ENCODE results near the gene KRT35.

The KRT35 gene

DNA sequence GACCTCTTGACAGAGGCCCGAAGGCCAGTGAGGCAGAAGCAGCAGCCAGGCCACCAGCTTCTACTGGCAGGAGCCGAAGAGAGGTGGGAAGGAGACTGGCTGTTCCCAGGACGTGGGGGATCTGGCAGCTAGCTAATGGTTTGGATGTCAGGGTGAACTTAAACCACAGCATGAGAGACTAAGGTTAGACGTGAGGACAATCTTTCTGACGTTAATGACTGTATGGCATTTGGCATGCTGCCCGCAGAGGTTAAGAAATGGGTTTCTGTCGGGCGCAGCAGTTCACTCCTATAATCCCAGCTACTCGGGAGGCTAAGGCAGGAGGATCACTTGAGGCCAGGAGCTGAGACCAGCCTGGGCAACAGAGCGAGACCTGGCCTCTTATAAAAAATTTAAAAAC, 30.8 kb upstream of the KRT35 start:
- no peak for DNase-seq

DNA sequence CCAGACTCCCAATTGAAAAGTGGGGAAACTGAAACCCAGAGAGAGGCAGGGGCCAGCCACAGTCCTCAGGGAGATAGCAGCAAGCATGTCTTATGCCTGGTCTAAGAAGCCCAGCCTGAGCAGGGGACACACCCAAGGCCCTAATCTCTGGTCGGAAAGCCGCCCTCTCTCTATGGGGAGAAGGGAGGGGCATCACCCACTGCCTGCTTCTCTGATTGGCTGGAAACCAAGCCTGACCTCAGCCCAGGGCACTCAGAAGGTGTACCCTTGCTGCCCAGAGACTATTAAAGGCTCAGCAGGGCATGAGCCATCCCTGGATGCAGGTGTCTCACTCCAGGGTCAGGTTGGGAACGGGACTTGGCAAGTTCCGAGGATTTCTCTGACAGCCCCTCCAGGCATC, 30.2 kb upstream of the KRT35 start:
- DNase-seq = no peak

DNA sequence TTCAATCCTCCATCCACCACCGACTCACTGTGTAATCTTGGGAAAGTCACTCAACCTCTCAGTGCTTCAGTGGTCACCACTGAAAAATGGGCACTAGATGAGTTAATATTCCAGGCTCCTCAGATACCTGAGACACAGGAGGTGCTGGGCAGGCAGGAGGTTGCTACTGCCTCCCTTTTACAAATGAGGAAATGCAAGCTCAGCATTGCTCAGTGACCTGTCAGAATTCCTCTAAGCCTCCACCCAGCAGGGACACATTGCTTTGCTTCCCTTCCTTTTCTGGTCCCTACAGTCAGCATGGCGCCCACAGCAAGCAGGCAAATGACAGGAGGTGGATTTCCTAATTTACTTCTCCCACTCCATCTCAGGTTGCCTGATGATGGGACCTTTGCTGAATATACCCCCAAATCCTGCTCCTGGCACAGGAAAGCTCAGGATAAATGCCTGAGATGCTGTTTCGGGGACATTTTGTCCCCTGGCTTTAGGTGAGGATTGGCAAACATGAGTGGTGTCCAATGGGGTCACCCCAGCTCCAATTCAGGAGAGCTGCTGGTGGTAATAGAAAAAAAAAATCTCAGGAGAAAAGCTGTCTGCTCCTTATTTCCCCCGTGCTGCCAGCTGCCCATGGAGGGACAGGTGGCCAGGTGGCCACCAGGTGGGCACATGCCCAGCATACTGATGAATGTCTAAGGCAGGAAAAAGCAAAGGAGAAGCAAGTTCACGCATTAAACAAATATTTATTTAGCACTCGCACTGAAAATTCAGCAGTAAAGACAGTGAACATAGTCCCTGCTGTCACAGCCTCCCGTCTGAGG, 29.5 kb upstream of the KRT35 start:
- DNase-seq = no peak

DNA sequence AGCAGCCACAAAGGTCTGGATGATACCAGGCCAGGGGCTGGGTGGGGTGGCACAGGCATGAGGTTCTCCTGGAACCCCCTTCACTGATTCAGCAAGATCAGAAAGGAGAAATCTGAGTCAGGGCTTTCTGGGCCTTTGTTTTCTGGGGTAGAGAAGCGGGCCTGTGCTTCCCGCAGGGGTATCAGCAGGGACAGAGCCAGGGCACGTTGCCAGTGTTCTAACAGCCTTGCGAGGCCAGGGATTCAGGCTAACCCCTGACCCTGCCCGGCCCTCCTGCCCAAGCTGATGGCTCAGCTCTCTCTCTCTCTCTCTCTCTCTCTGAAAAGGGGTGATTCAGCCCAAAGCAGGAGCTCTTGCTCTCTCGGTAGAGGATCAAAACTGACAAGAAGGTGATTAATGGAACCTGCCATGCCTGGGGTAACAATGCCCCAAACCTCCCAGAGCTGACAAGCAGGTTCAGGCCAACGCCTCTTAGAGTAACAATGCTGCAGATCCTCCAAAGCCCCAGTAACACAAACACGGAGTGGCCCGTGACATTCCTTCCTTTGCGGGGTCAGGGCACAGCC, 26.4 kb upstream of the KRT35 start:
- no peak for DNase-seq

DNA sequence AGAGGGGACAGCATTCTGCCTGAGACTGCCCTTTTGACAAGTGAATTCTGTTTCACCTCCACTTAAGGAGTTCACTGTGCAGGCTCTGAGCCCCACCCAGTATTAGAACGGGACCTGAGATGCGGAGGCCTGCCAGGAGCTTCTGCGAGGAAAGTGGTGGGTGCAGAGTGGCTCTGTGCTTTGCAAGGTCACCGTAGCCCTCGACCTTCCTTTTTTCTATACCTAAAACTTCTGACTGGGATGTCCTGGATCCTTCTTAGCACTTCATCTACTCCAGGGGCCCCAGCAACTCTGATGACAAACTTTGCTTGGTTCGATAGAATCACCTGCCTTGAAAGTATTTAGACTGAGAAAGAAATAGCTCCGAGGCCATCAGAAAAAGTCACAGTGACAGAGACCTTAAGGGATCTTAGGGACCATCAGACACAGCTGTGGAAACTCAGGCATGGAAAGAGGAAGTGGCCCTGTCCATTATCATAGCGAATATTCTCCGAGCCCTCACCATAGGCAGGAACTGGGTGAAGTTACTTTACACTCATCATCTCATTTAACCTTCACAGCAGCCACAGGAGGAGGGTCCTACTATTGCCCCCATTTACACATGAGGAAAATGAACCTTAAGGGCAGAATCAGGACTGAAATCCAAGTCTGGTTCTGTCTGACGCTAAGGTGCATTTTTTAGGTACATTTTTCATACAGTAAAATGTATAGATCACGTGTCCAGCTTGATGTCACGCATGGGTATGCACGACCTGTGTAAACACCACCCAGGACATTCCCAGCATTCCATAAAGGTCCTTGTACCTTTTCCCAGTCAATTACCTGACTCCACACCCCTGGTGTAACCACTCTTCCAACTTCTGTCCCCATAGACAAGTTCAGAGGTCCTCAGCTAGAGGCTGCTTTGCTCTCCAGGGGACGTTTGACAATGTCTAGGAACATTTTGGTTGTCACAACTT, 25.1 kb upstream of the KRT35 start:
- no peak for DNase-seq

DNA sequence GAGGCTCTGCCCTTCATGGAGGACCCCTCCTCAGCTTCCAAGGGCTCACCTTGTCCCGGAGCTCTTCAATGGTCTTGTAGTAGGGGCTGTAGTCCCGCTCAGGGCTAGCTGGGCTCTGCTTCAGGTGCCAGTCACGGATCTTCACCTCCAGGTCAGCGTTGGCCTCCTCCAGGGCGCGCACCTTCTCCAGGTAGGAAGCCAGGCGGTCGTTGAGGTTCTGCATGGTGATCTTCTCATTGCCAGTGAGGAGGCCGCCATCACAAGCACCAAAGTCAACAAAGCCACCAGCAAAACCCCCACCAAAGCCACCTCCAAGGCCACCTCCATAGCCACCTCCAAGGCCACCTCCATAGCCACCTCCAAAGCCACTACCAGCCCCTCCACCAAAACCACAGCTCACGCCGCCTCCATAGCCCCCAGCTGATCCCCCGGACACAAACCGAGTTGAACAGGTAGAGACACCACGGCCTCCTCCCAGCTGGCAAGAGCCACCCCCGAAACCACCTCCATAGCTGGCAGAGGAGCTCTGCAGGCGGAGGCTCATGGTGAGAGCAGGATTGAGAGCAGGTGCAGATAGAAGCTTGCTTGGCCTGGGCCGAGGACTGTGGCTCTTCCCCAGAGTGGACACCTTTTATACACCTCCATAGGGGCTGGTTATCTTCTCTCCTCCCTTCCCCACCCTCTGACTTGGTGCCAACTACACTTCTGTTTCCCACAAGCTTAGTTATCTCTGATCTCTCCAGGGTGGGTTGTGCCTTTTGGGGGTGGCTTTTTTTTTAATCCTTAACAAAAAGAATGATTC, 24.3 kb upstream of the KRT35 start, which contains the start of gene KRT13:
TSS of gene KRT13 (minus strand) at position 606 of the 802 bp plus-strand sequence. CDS start at position 544, 62 bp downstream.
- no peak for DNase-seq

DNA sequence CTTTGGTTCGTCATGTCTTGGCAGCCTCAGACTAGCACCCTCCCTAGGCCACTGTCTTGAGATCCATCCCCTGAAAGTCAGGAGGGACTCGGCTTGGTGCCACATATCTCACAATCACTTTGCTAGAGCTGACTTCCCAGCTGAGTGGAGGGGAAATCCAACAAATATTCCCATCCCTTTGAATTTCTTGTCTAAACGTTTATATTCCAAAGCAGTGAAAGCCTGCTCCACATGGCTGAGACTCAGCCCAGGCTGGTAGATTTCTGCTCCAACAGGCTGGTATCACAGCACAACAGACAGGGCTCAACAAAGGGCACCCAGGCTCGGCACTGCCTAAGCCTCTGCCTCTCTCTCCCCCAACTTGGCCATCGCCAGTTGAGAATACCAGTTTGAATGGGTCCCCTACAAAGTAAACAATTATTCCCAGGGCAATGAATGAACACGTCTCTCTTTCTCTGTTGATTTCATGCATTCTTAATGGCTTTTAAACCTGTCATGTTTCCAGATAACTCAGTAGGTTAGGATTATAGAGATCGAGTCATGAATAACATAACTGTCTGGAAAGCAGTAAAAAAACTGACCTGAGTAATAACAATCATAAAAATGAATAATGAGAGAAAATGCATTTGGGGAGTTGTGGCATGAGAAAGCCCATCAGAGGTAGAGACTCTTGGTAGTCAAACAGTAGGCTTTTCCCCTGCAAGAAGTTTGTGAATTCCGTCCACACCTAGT, 23.5 kb upstream of the KRT35 start:
- DNase-seq = no peak

DNA sequence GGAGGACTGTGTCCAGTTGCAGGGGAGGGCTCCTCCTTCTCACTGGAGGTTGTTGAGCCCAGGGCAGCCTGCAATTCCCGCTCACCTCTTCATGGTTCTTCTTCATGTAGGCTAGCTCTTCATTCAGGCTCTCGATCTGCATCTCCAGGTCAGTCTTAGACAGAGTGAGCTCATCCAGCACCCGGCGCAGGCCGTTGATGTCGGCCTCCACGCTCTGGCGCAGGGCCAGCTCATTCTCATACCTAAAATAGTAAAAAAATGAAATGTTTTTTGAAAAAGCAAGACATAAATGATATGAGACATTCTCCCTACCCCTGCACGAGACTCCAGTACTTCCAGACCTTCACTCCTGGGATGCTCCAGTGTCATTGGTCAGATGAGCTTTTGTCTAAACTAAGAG, 22.3 kb upstream of the KRT35 start:
- DNase-seq = no peak

DNA sequence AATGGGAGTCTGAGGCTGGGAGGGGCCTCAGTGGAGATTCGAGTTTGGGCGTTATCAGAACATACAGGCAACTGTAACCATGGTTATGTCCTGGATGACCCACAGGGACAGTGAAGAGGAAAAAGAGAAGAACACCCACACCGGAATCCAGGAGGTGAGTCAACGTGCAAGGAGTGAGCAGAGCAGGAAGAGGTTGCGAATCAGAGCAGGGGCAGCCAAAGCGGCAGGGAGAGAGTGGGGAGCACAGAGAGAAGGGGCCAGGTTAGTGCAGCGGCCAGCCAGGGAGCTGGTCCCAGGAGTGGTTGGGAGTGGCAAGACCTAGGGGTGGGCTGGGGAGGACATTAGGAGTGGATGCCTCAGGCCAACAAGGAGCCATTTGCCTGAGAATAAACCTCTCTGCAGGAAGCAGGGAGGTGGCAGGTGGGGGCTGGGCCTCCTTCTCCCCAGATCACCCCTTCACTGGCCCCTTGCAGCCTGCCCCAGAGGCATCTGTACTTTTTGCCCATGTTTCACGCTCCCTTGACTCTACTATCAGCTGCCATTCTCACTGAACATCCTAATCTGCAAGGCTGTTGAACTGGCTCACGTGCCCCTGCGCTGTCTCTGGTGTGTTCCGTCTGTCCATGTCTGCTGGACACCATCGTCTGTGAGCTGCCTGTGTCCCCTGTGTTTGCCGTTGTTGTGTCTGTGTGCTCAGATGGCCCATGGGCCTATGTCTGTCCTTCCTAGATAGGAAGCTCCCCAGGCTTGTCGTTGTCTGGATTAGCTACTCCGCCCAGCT, 19.4 kb upstream of the KRT35 start:
- peak; percentile 72 for DNase-seq

DNA sequence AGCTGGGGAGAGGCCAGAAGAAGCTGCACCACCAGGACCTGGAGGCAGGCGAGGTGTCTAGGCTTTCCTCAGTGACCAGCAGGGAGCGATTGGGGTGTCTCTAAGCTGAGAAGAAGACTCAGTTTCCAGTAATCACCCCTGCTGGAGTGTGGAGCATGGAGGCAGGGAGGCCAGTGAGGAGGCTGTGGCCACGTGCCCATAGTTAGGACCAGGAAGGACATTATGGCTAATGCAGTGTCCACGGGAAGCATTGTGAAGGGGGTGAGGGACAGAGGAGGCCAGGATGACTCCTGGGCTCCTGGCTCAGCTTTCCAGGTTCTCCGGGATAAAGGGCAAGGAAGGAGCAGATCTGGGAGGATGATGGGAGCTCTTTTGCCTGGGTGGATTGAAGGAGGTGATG, 18.8 kb upstream of the KRT35 start:
- DNase-seq = no peak

DNA sequence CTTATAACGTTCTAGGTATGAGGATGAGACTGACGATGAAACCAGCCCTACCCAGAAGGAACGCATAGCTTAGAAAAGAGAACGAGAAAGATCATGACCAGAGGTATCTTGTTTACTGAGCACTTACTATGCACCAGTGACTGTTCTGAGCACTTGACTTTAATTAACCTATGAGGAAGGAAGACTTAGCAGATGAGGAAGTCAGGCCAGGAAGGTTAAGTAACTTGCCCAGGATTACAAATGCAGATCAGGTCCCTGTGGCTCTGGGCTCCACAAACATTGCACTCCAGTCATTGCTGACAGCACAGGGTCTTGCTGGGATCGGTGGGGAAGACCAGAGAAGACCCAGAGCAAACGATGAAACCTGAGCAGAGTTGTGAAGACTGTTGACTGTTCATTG, 17.3 kb upstream of the KRT35 start:
- no peak for DNase-seq

DNA sequence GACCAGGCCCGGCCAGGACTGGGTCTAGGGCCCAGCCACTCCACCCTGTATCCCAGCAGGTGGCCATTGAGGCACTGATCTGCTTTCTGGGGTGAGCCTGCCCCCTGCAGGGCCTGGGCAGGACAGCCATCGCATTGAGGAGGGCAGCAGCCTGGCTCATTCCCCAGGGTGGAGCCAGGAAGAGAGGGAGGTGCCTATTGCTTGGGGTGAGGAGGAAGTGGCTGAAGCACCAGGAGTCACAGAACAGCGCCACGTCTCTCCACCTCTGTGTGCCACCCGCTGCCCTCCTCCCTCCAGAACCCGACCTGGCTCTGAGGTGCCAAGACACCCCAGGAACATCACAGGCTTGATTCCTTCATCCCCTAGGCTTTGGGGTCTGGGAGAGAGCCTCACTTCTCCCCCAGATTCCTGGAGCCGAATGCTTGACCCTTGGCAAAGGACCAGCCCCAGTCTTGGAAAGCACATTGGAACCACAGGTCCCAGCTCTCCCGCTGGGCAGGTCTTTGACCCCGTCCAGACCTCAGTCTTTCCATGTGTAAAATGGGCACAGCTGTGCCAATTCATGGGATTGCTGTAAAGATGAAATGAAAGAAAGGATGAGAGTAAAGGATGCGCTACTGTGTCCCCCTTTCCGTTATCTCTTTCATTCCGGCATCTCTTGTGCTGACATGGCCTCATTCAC, 16.0 kb upstream of the KRT35 start:
- DNase-seq = peak; percentile 95

DNA sequence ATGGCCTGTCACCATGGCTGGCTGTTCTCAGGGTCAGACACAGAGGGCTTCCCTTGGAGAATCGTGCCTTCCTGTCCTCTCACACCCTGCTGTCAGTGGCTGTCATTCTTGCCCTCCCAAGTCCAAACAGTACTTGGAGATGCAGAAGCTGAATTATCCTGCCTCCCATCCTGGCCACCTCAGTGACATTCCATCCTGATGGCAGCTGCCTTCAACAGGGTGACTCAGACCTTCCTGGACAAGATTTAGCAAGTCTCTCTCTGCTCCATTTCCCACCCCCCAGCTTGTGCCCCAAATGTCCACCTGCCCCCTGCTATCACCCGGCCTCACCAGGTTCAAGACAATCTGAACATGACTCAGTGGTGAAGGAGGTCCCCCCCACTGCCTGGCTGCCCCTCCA, 13.6 kb upstream of the KRT35 start:
- DNase-seq = peak; percentile 64

DNA sequence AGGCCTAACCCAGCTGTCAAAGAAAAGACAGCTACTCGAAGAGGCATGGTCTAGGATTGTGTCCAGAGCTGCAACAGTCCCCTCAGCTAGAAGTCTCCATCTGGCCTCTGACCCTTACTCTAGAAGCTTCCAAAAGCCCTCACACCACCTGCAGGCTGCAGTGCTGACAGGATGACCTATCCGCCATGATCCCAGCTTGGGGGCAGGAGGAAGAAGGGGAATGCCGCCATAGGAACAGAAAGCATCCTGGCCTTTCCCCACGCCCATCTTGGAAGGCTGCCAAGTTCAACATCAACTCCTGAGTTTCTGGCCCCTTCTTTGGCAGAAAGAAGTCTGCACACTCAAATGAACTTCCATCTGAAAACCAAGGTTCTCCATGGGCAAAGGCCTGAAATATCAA, 11.8 kb upstream of the KRT35 start:
- peak; percentile 36 for DNase-seq

DNA sequence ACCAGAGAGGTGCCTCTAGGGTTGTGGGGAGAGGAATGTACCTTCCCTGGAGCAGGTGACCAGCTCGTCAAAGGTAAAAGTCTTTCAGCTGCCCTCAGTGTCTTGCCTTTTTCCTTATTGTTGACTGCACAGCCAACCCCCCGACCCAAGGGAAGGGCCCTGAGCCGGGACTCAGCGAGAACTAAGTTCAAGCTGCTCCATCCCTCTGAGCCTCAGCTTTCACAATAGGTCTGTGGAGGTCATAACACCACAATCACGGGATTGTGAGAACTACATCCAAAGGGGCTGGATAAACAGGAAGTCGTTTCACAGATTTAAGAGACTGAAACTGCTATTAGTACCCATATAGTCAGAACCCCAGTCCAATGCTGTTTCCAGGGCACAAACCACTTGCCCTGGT, 11.4 kb upstream of the KRT35 start:
- DNase-seq = no peak

DNA sequence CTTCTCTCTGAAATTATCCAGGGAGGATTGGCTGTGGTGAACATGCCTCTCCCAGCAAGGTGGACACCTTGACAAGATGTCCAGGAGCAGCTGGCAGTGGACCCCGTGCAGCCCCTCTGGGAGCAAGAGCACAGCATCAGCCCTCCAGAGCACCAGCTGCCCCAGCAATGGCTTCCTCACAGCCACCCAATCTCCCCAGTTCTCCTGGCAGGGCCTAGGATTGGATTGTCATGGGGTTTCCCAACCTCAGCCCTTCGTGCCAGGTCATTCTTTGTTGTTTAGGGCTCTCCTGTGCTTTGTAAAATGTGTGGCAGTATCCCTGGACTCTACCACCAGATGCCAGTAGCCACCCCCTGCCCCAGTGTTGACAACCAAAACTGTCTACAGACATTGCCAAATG, 10.5 kb upstream of the KRT35 start:
- no peak for DNase-seq

DNA sequence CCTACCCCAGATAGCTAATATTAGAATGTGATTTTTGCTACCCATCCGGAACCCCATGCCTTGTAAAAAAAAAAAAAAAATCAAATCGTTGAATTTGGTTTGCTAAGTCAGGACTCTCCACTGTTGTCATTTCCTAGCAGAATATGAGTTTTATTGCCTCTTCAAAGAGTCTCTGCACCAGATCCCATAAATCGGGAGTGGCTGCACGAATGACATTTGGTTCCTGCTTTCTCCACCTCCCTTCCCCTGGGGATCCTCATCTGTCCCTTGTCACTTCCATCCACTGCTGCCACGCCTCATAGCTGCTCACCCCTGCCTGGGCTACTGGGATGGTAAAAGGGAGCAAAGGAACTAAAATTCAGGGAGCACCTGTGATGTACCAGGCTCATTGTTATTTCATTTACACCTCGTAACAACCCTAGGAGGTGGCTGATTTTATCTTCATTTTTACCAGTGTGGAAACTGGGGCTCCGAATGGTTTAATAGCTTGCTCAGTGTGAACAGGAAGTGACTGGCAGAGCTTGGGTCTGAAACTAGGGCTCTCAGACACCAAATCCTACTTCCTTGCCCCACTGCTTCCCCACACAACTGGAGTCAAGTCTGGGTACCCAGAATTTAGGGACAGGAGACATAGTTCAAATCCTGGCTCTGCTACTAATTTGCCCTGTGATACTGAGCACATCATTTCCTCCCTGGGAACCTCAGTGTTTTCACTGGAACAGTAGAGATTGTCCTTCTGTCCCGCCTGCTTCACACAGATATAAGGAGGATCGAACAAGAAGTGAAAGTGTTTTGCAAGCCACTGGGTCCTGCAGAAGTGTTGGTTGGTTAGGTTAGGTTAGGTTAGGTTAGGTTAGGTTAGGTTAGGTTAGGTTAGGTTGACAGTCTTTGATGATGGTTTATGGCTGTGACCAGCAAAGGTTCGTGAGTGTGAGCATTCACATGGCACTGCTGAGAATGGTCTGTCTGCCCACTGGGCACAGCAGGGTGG, 9.3 kb upstream of the KRT35 start:
- DNase-seq = no peak

DNA sequence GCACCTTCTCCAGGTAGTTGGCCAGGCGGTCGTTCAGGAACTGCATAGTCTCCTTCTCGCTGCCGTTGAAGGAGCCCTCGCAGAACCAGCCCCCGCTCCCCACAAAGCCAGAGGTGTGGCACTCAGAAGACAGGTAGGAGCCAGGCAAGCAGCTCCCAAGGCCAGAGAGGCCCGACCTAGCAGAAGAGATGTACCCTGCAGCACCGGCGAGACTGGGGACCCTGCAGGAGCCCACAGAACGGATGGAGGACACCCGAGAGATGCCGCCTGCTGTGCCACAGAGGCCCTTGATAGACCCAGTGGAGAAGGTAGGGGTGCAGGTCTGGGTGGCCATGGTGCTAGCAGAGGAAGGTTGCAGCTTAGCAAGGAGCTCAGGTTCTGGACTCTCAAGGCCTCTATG, 8.6 kb upstream of the KRT35 start, which contains the start of gene KRT36:
TSS of gene KRT36 (minus strand) at position 380 of the 400 bp plus-strand sequence. CDS start at position 334, 46 bp downstream.
- no peak for DNase-seq

Measured in EL (cell line).